ENCODE results near the gene ERCC6L2.

Gene ERCC6L2

GRCh38 chr9:95875305-95876137 lies at the start of gene ERCC6L2:
Gene ERCC6L2, plus strand, starts transcription at chr9:95875691. Its CDS starts 348 bp downstream, at chr9:95876039.
- in situ Hi-C loops (cut with HindIII; ENCODE audit: low sequenced_read_pairs), result no loop called here

DNA sequence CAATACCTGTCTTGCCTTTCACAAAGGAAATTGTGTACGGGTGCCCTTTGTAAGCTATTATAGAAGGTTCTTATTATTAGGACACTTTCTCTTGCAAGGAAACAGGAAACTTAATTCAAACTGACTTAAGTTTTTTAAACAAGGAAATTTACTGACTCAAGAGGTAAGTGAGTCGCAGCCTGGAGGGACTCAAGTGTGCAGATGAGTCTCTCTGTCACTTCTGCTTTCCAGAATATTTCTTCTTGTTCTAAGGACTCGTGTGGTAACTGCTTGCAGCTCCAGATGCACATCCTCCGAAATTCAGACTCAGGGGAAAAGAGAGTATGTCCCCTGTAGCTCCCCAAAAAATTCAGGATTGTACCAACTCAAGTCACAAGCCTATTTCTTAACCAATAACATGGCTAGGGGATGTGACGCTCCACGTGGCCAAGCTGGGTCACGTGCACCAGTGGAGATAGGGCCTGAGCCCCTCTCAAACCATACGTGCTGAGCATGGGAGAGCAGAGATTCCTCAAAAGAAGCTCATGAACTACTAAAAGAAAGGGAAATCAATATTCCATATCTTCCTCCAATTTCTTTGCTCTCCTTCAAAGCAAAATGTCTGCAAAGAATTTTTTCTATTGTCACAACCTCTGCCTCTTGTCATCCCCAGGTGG lies 49.2 kb upstream of the ERCC6L2 start:
- in situ Hi-C loops (cut with HindIII; ENCODE audit: low sequenced_read_pairs), result no loop called here

- in situ Hi-C loops (cut with HindIII; ENCODE audit: low sequenced_read_pairs), result no loop called here
Observed at GRCh38 chr9:95830768-95831167, 44.7 kb upstream of the ERCC6L2 start.

- in situ Hi-C loops (cut with HindIII; ENCODE audit: low sequenced_read_pairs), result no loop called here
Observed at GRCh38 chr9:95831810-95832209, 43.7 kb upstream of the ERCC6L2 start.

DNA sequence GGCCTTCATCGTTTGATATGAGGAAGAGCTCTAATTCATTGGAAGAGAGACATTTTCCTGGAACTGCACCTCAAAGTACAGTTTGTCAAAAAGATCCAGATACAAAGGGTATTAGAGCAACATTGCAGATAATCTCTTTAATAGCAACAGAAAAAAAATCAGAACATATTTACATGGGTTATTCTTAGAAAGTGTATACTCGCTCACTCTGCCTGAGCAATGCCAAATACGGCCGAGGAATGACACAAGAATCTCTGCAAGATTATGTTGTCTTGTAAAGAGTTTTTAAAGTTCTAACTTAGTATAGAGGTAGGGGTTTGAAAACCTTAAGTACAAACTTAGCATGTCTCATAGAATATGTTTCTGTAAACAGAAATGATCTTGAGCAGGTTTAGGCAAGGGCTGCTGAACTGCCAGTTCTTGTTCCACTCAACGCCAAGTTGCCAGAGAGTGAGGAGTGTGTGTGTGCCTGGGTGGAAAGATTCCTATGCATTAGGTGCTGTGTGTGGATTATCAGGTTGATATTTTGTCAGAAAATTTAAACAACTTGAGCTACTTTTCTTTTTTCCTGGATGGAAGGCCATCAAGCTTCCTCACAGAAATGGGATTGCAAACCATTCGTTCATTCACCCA lies 41.8 kb upstream of the ERCC6L2 start:
- in situ Hi-C loops (cut with HindIII; ENCODE audit: low sequenced_read_pairs), result no loop called here

- in situ Hi-C loops (cut with HindIII; ENCODE audit: low sequenced_read_pairs), result no loop called here
Observed at GRCh38 chr9:95834281-95834907, 41.1 kb upstream of the ERCC6L2 start.

DNA sequence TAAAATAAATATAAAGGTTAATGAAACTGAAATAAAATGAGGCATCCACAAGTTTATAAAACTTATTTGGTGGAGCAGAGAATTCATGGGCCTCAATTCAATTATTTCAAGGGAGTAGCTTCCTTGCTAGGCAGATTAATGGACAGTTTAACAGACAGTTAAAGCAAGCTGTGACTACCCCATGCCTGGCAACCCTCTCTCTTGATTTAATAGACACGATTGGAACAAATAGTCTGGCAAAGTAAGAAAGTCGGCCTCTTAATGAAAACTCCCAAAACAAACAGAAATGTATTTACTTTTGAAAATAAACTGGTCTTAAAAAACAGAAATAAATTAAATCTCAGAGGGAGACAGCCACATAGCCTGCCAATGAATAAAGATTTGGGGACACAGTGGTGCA lies 40.1 kb upstream of the ERCC6L2 start:
- in situ Hi-C loops (cut with HindIII; ENCODE audit: low sequenced_read_pairs), result no loop called here

DNA sequence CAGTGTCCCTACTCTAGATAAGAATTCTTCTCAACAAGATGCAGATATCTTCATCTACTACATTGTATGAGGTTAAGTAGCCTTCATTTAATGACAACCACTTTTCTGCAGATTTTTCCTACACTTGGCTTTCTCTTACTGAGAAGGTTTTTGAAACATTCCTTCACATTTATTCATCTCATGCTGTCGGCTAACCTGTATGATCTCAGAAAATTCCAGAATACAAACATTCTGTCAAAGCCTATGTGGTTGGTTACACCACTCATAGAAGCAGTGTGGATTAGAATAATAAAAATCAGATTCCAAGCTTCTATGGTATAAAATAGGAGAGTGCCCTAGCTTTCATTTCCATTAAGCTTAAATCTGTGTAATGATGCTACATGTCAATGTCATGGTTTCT lies 39.4 kb upstream of the ERCC6L2 start:
- in situ Hi-C loops (cut with HindIII; ENCODE audit: low sequenced_read_pairs), result no loop called here

GRCh38 chr9:95839012-95839411 lies 36.5 kb upstream of the ERCC6L2 start:
- in situ Hi-C loops (cut with HindIII; ENCODE audit: low sequenced_read_pairs), result no loop called here

GRCh38 chr9:95840074-95840473 lies 35.4 kb upstream of the ERCC6L2 start:
- in situ Hi-C loops (cut with HindIII; ENCODE audit: low sequenced_read_pairs), result no loop called here

DNA sequence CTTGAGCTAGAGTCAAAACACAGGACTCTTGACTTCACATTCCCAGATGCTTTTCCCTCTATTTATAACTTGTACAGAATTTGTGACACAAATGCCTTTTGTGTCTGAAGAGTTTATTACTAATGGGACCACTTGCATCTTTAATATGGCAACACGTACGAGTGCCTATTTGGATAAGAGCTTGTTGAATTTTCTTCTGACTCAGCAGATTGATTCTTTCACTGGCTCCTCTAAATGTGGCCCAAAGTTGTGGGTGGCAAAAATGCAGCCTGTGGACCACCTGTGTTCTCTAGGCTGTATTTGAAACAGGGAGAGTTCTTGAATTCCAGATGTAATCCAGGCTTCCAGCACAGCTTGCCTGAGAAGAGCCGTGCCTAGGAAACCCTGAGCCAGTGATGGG lies 34.1 kb upstream of the ERCC6L2 start:
- in situ Hi-C loops (cut with HindIII; ENCODE audit: low sequenced_read_pairs), result no loop called here

GRCh38 chr9:95845751-95846150 lies 29.7 kb upstream of the ERCC6L2 start:
- in situ Hi-C loops (cut with HindIII; ENCODE audit: low sequenced_read_pairs), result no loop called here

DNA sequence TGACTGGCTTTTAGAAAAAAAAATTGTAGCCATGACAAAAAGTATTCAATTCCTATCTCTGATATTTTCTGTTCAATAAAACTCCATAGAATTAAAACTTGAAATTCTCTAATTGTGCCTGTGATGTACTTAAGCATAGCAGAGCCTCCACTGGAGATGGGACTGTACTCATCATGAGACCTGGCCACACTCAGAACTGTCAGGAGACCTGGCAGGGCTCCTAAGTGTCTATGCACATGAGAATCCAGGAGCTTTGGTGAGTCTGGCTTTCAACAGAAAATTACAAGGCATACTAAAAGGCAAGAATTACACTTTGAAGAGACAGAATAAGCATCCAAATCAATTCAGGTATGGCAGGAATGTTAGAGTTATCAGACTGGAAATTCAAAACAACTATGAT lies 26.7 kb upstream of the ERCC6L2 start:
- in situ Hi-C loops (cut with HindIII; ENCODE audit: low sequenced_read_pairs), result no loop called here

- in situ Hi-C loops (cut with HindIII; ENCODE audit: low sequenced_read_pairs), result no loop called here
Observed at GRCh38 chr9:95852059-95853032, 23.1 kb upstream of the ERCC6L2 start.

GRCh38 chr9:95854386-95855020 lies 21.0 kb upstream of the ERCC6L2 start:
- in situ Hi-C loops (cut with HindIII; ENCODE audit: low sequenced_read_pairs), result no loop called here

- in situ Hi-C loops (cut with HindIII; ENCODE audit: low sequenced_read_pairs), result no loop called here
Observed at GRCh38 chr9:95855961-95856360, 19.5 kb upstream of the ERCC6L2 start.

DNA sequence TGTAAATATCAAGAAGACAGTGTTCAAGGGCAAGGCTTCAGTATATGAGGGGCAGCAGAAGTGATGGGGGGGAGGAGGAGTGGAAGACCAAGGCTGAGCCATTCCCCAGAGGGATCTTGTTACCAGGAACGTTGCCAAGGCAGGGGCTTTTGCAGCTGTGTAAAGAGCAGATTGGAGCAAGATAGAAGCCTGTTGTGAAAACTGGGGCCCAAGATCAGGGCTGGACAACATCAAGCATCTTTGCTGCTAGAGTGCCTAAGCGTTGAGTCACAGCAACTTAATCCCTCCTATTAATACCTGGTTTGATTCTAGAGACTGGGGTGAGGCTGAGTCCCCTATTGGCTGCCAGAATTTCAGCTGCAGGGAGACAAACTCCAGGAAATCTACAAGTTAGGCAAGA lies 18.4 kb upstream of the ERCC6L2 start:
- in situ Hi-C loops (cut with HindIII; ENCODE audit: low sequenced_read_pairs), result no loop called here

DNA sequence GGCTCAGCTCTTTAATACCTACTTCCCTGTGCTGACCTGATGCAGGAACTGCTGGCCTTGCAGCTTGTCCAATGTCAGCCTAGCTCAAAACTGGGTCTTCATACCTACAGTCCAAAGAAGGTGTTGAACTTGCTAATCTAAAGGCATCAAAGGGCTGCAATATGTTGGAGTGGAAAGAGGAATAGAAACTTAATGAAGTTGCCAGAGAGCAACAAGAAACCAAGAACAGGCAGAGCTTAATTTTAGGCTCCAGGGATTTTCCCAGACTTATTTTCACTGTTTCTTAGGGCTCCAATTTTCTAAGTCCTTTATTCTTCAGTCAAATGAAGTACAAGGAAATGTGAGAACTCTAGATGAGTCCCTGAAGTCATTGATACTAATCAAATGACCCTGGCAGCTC lies 17.6 kb upstream of the ERCC6L2 start:
- in situ Hi-C loops (cut with HindIII; ENCODE audit: low sequenced_read_pairs), result no loop called here

DNA sequence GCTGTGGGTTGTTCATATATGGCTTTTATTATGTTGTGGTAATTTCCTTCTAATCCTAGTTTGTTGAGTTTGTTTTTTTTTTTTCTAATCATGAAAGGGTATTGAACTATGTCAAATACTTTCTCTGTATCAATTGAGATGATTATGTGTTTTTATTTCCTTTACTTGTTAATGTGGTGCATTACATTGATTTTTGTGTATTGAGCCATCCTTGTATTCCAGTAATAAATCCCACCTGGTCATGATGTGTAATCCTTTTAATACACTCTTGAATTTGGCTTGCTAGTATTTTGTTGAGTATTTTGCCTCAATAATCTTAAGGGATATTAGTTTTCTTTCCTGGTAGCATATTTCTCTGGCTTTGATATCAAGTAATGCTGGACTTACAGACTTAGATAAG lies 13.1 kb upstream of the ERCC6L2 start:
- in situ Hi-C loops (cut with HindIII; ENCODE audit: low sequenced_read_pairs), result no loop called here

All from DLD1 (cell line).